B cell (primary cell): ENCODE results near the gene ARHGEF6. TPM values are rescaled to one million over a fixed set of nuclear protein-coding genes. Genes with fewer than 3 reads are reported as not detected.

Experiments used
- ATAC-seq: fragments of 200-7000 bp; cut with Tn5 transposase; one replicate; pipeline ENCODE4 v1.10.0; 2021; ENCODE audit warnings: low read depth, mild to moderate bottlenecking, moderate number of reproducible peaks, moderate library complexity
- CTCF ChIA-PET: fragments of 350-600 bp; sonication (Branson Sonifier 250); formaldehyde crosslinking; loops from one replicate; lab custom pipeline; 2021; ENCODE audit warnings: antibody characterized with exemption, inconsistent platforms; lab: Charles Lee
- POLR2A ChIA-PET: fragments of 350-600 bp; sonication (Branson Sonifier 250); formaldehyde crosslinking; loops from one replicate; lab custom pipeline; 2021; ENCODE audit warnings: antibody characterized with exemption; lab: Charles Lee
- DNase-seq: peaks from one replicate; pipeline ENCODE4 v3.0.0; 2013
- H2AFZ ChIP-seq: 2 replicates; pipeline ENCODE4 v1.6.1; 2012; ENCODE audit warnings: mild to moderate bottlenecking, low read depth, low read length; ENCODE audit not compliant: insufficient read depth, poor library complexity, severe bottlenecking
- H3K27ac ChIP-seq, 2 donors: 1 replicate in 1 of 2; 2 replicates in 1 of 2; pipeline ENCODE4 v1.5.1; 2012 to 2013; ENCODE audit warnings: low read length in 2 of 2, mild to moderate bottlenecking in 2 of 2, moderate library complexity in 1 of 2
- H3K27me3 ChIP-seq, 4 experiments: fragments of 200-600 bp in 1 of 4; sonication (generic) in 1 of 4; replicated peaks in 1 of 4; 1 replicate in 2 of 4; 2 replicates in 2 of 4; pipeline versions ENCODE4 v1.6.1 to v1.7.0; 2013 to 2016; ENCODE audit warnings: low read length in 3 of 4, mild to moderate bottlenecking in 2 of 4, mixed read lengths in 1 of 4, moderate library complexity in 1 of 4; ENCODE audit not compliant: insufficient read depth in 4 of 4, control insufficient read depth in 3 of 4; ENCODE audit errors: control extremely low read depth in 1 of 4
- H3K36me3 ChIP-seq, 2 experiments: replicated peaks in 1 of 2; 1 replicate in 1 of 2; 2 replicates in 1 of 2; pipeline versions ENCODE4 v1.6.1 to v1.7.1; 2013; ENCODE audit warnings: low read length in 1 of 2; ENCODE audit not compliant: insufficient read depth in 2 of 2, control insufficient read depth in 1 of 2; ENCODE audit errors: control extremely low read depth in 1 of 2, extremely low read depth in 1 of 2
- H3K4me1 ChIP-seq, 2 donors: fragments of 200-600 bp in 1 of 2; sonication (generic) in 1 of 2; 1 replicate in 1 of 2; 2 replicates in 1 of 2; pipeline versions ENCODE4 v1.5.1 to v1.6.1; 2013 to 2017; ENCODE audit warnings: low read length in 2 of 2; ENCODE audit not compliant: control insufficient read depth in 2 of 2, insufficient read depth in 2 of 2
- H3K4me2 ChIP-seq: replicated peaks from 2 replicates; pipeline ENCODE3; 2012; ENCODE audit warnings: mild to moderate bottlenecking, low read depth, low read length; ENCODE audit not compliant: poor library complexity, severe bottlenecking
- H3K4me3 ChIP-seq, 5 experiments: fragments of 200-600 bp in 1 of 5; sonication (generic) in 1 of 5; 1 replicate in 3 of 5; 2 replicates in 2 of 5; pipeline versions ENCODE4 v1.5.1 to v1.7.0; 2011 to 2016; ENCODE audit warnings: low read length in 4 of 5, mild to moderate bottlenecking in 4 of 5, low read depth in 2 of 5, control low read depth in 1 of 5, moderate library complexity in 1 of 5; ENCODE audit not compliant: insufficient read depth in 1 of 5; ENCODE audit errors: control extremely low read depth in 1 of 5, extremely low read depth in 1 of 5
- H3K79me2 ChIP-seq: fragments of 200-600 bp; sonication (generic); one replicate; pipeline ENCODE4 v1.6.0; 2016; ENCODE audit warnings: low read length; ENCODE audit not compliant: control insufficient read depth, insufficient read depth
- H3K9ac ChIP-seq: fragments of 200-600 bp; sonication (generic); 2 replicates; pipeline ENCODE4 v1.6.1; 2017; ENCODE audit warnings: mild to moderate bottlenecking, low read length, moderate library complexity
- H3K9me3 ChIP-seq, 3 donors: one replicate each; pipeline versions ENCODE4 v1.6.1 to v1.7.1; 2013; ENCODE audit warnings: low read length in 2 of 3; ENCODE audit not compliant: control insufficient read depth in 2 of 3, insufficient read depth in 1 of 3; ENCODE audit errors: control extremely low read depth in 1 of 3
- H4K20me1 ChIP-seq: 2 replicates; pipeline ENCODE4 v1.6.0; 2012; ENCODE audit warnings: mild to moderate bottlenecking, low read length; ENCODE audit not compliant: insufficient read depth, control insufficient read depth, poor library complexity, severe bottlenecking
- H3K27ac Mint-ChIP-seq: one replicate; pipeline ENCODE4 v1.8.0; 2021; ENCODE audit warnings: mixed read lengths
- H3K27me3 Mint-ChIP-seq: one replicate; pipeline ENCODE4 v1.8.0; 2021; ENCODE audit warnings: mixed read lengths
- H3K4me1 Mint-ChIP-seq: one replicate; pipeline ENCODE4 v1.8.0; 2021; ENCODE audit warnings: mixed read lengths
- H3K4me3 Mint-ChIP-seq: one replicate; pipeline ENCODE4 v1.8.0; 2021; ENCODE audit warnings: mixed read lengths
- H3K9me3 Mint-ChIP-seq: one replicate; pipeline ENCODE4 v1.8.0; 2022; ENCODE audit warnings: mixed read lengths; ENCODE audit not compliant: insufficient read depth
- CTCF ChIP-seq: fragments of 200-600 bp; IDR thresholded peaks from one replicate; pipeline ENCODE4 v1.8.0; 2022; ENCODE audit warnings: antibody characterized with exemption, mild to moderate bottlenecking
- EZH2 ChIP-seq: IDR thresholded peaks from 2 replicates; pipeline ENCODE4 v1.6.1; 2012; ENCODE audit warnings: borderline replicate concordance, low read depth, mild to moderate bottlenecking, moderate library complexity, low read length; ENCODE audit not compliant: insufficient read depth, poor library complexity, severe bottlenecking
- WGBS: methylation state at CpG from one replicate; pipeline ENCODE4 v1.1.5; 2013; ENCODE audit warnings: missing lambda C conversion rate; ENCODE audit not compliant: insufficient coverage; 5-methylcytosine and 5-hydroxymethylcytosine counted together
- intact Hi-C: fragments of 100-400 bp; cut with micrococcal nuclease; formaldehyde crosslinking; loops from one replicate; pipeline ENCODE4 v1.10.0; 2022
- polyA plus RNA-seq: library from polyadenylated mRNA; depleted of rRNA; stranded (reverse); fragments of >200 nt; gene quantifications from 2 replicates; pipeline ENCODE4 v1.2.3, GENCODE V29; 2012
- total RNA-seq, 2 donors: library from RNA; stranded (reverse); fragments of 120-200 nt in 1 of 2; gene quantifications; 1 replicate in 1 of 2; 2 replicates in 1 of 2; pipeline versions ENCODE4 v1.2.3 to v1.2.4, GENCODE V29; 2013 to 2022

The ARHGEF6 gene
- total and polyA plus RNA-seq, 2 donors (not counting 1 experiment from before 2014, with no cell fraction given): 29.6 to 43.4 TPM

DNA sequence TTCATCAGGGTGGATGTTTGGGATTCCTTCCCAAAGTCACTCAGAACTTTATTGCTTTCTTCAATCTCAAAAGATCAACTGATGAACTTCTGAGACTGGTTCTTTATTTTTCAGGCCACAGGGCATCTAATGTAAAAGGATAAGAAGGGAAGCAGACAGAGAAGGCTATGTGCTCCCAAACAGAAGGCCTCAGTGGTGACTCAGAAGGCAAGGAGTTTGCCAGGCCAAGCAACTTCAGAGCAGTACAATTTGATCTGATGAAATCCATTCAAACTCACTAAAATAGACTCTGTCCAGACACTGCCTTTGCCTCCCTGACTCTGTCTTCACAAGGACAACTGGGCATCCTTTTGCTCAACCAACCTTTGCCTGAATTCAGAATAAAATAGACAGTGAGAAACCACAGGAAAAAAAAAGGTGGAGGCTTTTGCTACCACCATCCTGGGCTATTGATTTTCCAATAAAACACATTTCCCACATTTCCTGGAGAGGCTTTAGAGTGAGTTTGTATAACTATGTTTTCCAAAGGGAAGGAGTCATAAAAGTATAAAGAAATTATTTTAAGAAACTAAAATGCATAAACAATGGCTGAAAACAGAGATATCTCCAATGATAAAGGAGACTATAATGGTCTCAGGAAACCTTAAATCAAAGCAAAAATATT is 55.2 kb downstream of the ARHGEF6 start:
- H3K4me2 ChIP-seq: no peak overlapping the region
- no peak for ATAC-seq
- TF ChIP-seq CTCF (no peak), EZH2 (no peak)
- no peak overlapping the region for H3K4me3 ChIP-seq
- Mint-ChIP-seq H3K27ac (no peak overlapping the region), H3K4me3 (no peak overlapping the region), H3K9me3 (no peaks in the 10 kb centered on the region), H3K27me3 (no peaks in the 10 kb centered on the region), H3K4me1 (peaks cover 15% of the 10 kb centered on the region)
- H3K27me3 ChIP-seq: no peaks in the 10 kb centered on the region
- peaks cover 0 to 2% of the 10 kb centered on the region in 2 experiments for H3K36me3 ChIP-seq
- CTCF ChIA-PET: interaction anchor here (1.7 to 1.8 kb wide), 2 partner anchors 10 to 146 kb away, joined by 4 to 5 read pairs; no protein-coding TSS in a partner anchor
- H4K20me1 ChIP-seq: no peaks in the 10 kb centered on the region
- H3K9ac ChIP-seq: no peak overlapping the region
- H3K27ac ChIP-seq: no peak overlapping the region
- intact Hi-C loops: loop anchor here (5.0 kb wide), 1 partner anchor 42 kb away; no protein-coding TSS in a partner anchor
- POLR2A ChIA-PET: no interaction called here
- H3K79me2 ChIP-seq: no peaks in the 10 kb centered on the region
- no peak overlapping the region for H2AFZ ChIP-seq
- peaks cover 14% of the 10 kb centered on the region in 2 donors for H3K4me1 ChIP-seq
- DNase-seq: no peak
- no peaks in the 10 kb centered on the region for H3K9me3 ChIP-seq

GRCh38 chrX:136718091-136718490 is 62.6 kb downstream of the ARHGEF6 start:
- Histone ChIP-seq H3K79me2 (no peaks in the 10 kb centered on the region), H3K9ac (no peak overlapping the region), H3K27ac (no peak overlapping the region), H2AFZ (no peak overlapping the region), H3K36me3 (no peaks in the 10 kb centered on the region), H4K20me1 (no peaks in the 10 kb centered on the region), H3K9me3 (no peaks in the 10 kb centered on the region), H3K4me1 (peaks cover 17% of the 10 kb centered on the region in 2 donors), H3K4me3 (no peak overlapping the region), H3K27me3 (no peaks in the 10 kb centered on the region), H3K4me2 (no peak overlapping the region)
- no peak for TF ChIP-seq EZH2
- TF ChIP-seq CTCF: no peak
- H3K4me1 Mint-ChIP-seq: peaks cover 26% of the 10 kb centered on the region
- H3K4me3 Mint-ChIP-seq: no peak overlapping the region
- no peak overlapping the region for H3K27ac Mint-ChIP-seq
- no peaks in the 10 kb centered on the region for H3K9me3 Mint-ChIP-seq
- ATAC-seq (no peak), DNase-seq (no peak)
- CTCF ChIA-PET: interaction anchor here (0.8 to 1.5 kb wide), 2 partner anchors 23 to 24 kb away, joined by 3 to 4 read pairs; no protein-coding TSS in a partner anchor
- POLR2A ChIA-PET: no interaction called here
- no CpG with 5 or more reads among the region's 2 CpGs for WGBS
- no peaks in the 10 kb centered on the region for H3K27me3 Mint-ChIP-seq
- intact Hi-C loops: loop anchor here (5.0 kb wide), 1 partner anchor 59 kb away; no protein-coding TSS in a partner anchor
